Naive thymus-derived CD8-positive, alpha-beta T cell (primary cell): ENCODE data around the gene MAPKAPK3. TPM values are rescaled to one million over a fixed set of nuclear protein-coding genes. Genes with fewer than 3 reads are reported as not detected.
"Not testable (repeated sequence)": the region's sequence is repeated elsewhere in the genome, so short reads cannot be mapped to it uniquely, and the experiment has no call there.

Experiments used
- ATAC-seq, 2 donors: fragments of 150-1000 bp; cut with Tn5 transposase in 1 of 2; sonication (Bioruptor Pico), chemical (Tn5 transposase) in 1 of 2; 1 replicate in 1 of 2; 2 replicates in 1 of 2; pipeline ENCODE4 v1.10.0; 2021; ENCODE audit warnings: mild to moderate bottlenecking in 2 of 2, moderate library complexity in 2 of 2
- POLR2A ChIA-PET: fragments of 350-600 bp; sonication (Branson Sonifier 250); formaldehyde crosslinking; loops from one replicate; lab custom pipeline; 2021; ENCODE audit warnings: antibody characterized with exemption; lab: Charles Lee
- DNase-seq, 10 donors: peaks; one replicate each; pipeline versions ENCODE4 v3.0.0 to v3.0.0-alpha.2; 2020 to 2022
- H3K27ac Mint-ChIP-seq, 10 donors: one replicate each; pipeline ENCODE4 v1.8.0; 2020 to 2022; ENCODE audit warnings: mild to moderate bottlenecking in 10 of 10, mixed read lengths in 10 of 10, moderate library complexity in 4 of 10, inconsistent platforms in 1 of 10
- H3K27me3 Mint-ChIP-seq, 5 donors: one replicate each; pipeline ENCODE4 v1.8.0; 2021 to 2022; ENCODE audit warnings: mixed read lengths in 5 of 5
- H3K36me3 Mint-ChIP-seq, 3 donors: one replicate each; pipeline ENCODE4 v1.8.0; 2020 to 2022; ENCODE audit warnings: mixed read lengths in 3 of 3, mild to moderate bottlenecking in 2 of 3, inconsistent platforms in 1 of 3
- H3K4me1 Mint-ChIP-seq, 4 donors: one replicate each; pipeline ENCODE4 v1.8.0; 2021 to 2022; ENCODE audit warnings: mixed read lengths in 4 of 4
- H3K4me3 Mint-ChIP-seq, 10 donors: one replicate each; pipeline ENCODE4 v1.8.0; 2020 to 2022; ENCODE audit warnings: mild to moderate bottlenecking in 10 of 10, mixed read lengths in 10 of 10, moderate library complexity in 6 of 10, inconsistent platforms in 1 of 10
- H3K9me3 Mint-ChIP-seq, 9 donors: one replicate each; pipeline ENCODE4 v1.8.0; 2020 to 2022; ENCODE audit warnings: mixed read lengths in 9 of 9, mild to moderate bottlenecking in 3 of 9, inconsistent platforms in 1 of 9, moderate library complexity in 1 of 9
- polyA plus RNA-seq, 3 donors: library from polyadenylated mRNA; unstranded; fragments of 300-500 nt; fragmentation: Illumina TruSeq; gene quantifications; one replicate each; pipeline ENCODE4 v1.2.3, GENCODE V29; 2021
- total RNA-seq, 8 experiments: library from RNA in 2 of 8; stranded (reverse) in 2 of 8; gene quantifications; one replicate each; pipeline ENCODE4 v1.2.3 and lab custom pipeline; 2021 to 2026

MAPKAPK3 gene
- total and polyA plus RNA-seq, 5 experiments from 2014 or later = 27.5 to 48.2 (median 42.4) TPM

DNA sequence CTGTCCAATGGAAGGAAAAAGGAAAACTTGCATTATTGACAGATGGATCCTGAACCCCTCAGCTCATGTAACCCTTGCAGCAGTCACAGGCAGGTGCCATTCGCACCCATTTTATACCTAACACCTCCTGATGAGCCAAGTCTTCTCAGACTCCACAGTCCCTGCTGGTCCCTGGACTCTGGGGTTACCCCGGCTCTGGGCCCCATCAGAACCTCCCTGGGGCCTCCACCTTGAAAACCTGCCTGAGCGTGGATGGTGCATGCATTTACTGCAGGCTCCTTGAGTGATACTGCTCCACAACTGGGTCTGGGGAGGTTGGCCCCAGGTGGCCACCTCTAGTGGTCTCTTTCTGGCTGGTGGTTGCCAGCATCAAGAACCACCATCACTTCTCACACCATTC is 41.9 kb downstream of the MAPKAPK3 start:
- no peak overlapping the region for H3K27ac Mint-ChIP-seq
- ATAC-seq = no peak
- POLR2A ChIA-PET = interaction anchor here (1.1 kb wide), 1 partner anchor 10 kb away, joined by 3 read pairs; no protein-coding TSS in a partner anchor

DNA sequence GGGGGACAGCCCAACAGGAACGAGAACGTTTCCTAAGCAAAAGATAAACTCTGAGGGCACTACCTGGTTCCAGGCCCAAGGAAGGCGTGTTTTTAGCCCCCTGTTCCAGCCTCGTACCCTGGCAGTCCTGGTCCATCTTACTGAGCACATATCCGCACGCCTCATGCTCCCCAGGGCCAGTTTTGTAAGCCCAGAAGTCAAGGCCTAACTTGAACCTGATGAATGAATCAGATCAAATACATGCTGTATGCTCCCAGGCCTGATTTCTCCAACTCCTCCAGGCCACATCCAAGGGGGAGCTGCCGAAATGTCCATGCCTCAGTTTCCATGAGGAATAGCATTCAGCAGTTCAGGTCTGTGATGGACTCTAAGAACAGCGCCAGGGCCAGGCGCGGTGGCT is 43.4 kb downstream of the MAPKAPK3 start:
- H3K9me3 Mint-ChIP-seq = no peaks in the 10 kb centered on the region
- no peaks in the 10 kb centered on the region for H3K27me3 Mint-ChIP-seq
- ATAC-seq = no peak
- DNase-seq = no peak
- H3K4me1 Mint-ChIP-seq = peaks cover 6 to 11% (median 8%) of the 10 kb centered on the region in 4 donors
- POLR2A ChIA-PET = no interaction called here
- no peaks in the 10 kb centered on the region for H3K36me3 Mint-ChIP-seq
- no peak overlapping the region for H3K27ac Mint-ChIP-seq
- H3K4me3 Mint-ChIP-seq = no peak overlapping the region

More for the DNA sequence above, 41.9 kb downstream of the MAPKAPK3 start:
- no peaks in the 10 kb centered on the region for H3K9me3 Mint-ChIP-seq
- no peak overlapping the region for H3K4me3 Mint-ChIP-seq
- no peaks in the 10 kb centered on the region for H3K27me3 Mint-ChIP-seq
- DNase-seq = no peak
- no peaks in the 10 kb centered on the region for H3K36me3 Mint-ChIP-seq
- peaks cover 0 to 8% (median 8%) of the 10 kb centered on the region in 4 donors for H3K4me1 Mint-ChIP-seq

DNA sequence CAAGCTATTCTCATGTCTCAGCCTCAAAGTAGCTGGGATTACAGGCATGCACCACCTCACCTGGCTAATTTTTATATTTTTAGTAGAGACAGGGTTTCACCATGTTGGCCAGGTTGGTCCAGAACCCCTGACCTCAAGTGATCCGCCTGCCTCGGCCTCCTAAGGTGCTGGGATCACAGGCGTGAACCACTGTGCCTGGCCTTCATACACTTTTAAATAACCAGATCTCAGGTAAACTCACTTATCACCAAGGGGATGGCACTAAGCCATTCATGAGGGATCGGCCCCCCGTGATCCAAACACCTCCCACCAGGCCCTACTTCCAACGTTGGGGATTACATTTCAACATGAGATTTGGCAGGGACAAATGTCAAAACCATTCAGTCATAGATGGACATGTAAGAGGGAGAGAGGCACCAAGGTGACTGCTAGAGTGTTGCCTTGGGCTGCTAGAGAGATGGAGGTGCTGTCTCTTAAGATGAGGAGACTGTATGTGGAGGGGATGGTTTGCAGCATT is 44.4 kb downstream of the MAPKAPK3 start:
- POLR2A ChIA-PET = no interaction called here
- peak overlapping the region in 2 of 10 donors; percentile 1 to 23 for H3K27ac Mint-ChIP-seq

DNA sequence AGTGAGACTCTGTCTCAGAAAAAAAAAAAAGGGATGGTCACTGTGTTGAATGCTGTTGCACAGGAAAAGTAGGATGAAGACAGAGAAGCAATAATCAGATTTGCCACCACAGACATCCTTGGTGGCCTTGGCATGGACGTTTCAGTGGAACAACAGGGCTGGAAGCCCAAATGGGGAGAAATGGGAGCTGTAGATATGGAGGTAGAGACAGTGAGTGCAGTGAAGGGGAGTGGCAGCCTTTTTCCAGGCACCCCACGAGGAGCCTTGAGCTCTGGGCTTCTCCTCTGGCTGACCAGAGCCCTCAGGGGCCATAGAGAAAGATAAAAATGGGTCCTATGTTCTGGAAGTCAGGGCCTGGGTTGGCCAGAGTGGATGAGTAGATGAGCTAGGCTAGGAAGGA is 45.5 kb downstream of the MAPKAPK3 start:
- DNase-seq (no peak), ATAC-seq (no peak)
- H3K4me3 Mint-ChIP-seq = no peak overlapping the region
- H3K36me3 Mint-ChIP-seq = no peaks in the 10 kb centered on the region
- peak overlapping the region in 2 of 10 donors; percentile 1 to 58 for H3K27ac Mint-ChIP-seq
- no peaks in the 10 kb centered on the region for H3K9me3 Mint-ChIP-seq
- POLR2A ChIA-PET = interaction anchor here (1.0 kb wide), 1 partner anchor 9 kb away, joined by 4 read pairs; no protein-coding TSS in a partner anchor
- no peaks in the 10 kb centered on the region for H3K27me3 Mint-ChIP-seq
- H3K4me1 Mint-ChIP-seq = peaks cover 8 to 13% (median 11%) of the 10 kb centered on the region in 4 donors

More for the DNA sequence above, 44.4 kb downstream of the MAPKAPK3 start:
- peaks cover 9 to 15% (median 11%) of the 10 kb centered on the region in 4 donors for H3K4me1 Mint-ChIP-seq
- no peak overlapping the region for H3K4me3 Mint-ChIP-seq
- no peaks in the 10 kb centered on the region for H3K27me3 Mint-ChIP-seq
- ATAC-seq = no peak
- H3K9me3 Mint-ChIP-seq = no peaks in the 10 kb centered on the region
- no peak for DNase-seq
- no peaks in the 10 kb centered on the region for H3K36me3 Mint-ChIP-seq

DNA sequence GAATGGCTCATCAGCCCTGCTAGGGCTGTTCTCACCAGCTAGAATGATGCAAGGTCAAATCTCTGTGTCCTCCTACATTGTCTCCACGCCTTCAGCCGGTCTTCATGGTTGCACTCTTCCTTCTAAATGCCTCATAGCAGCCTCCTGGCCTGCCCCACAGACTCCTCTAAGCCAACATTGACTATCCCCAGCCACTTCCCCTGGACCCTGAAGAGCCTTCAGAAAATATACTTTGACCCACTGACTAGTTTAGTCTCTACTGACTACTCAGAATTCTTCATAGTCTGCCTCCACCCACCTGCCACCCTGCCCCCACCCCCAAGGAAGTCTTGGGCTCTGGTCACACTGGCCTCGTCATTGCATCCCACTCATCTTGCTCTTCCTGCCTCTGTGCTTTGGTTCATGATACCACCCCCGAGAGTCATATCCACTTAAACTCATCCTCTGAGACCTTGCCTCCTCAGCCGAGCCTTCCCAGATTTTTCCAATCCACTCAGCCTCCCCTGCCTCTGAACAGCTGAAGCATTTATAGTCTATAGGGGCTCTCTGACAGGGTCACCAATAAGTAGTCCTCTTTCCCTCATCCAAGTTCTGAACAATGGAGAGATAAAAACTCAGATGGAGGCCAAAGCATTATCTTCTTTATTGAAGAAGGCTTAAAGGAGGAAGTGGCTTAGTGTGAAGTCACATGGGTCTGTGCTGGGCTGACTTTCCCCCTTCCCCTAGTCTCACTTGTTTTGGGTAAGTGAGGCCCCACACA is 48.3 kb downstream of the MAPKAPK3 start:
- H3K36me3 Mint-ChIP-seq = no peaks in the 10 kb centered on the region
- H3K4me3 Mint-ChIP-seq = no peak overlapping the region
- ATAC-seq = no peak
- H3K4me1 Mint-ChIP-seq = peaks cover 8 to 13% (median 11%) of the 10 kb centered on the region in 4 donors
- DNase-seq = no peak
- no peaks in the 10 kb centered on the region for H3K9me3 Mint-ChIP-seq
- POLR2A ChIA-PET = interaction anchor here (0.6 kb wide), 1 partner anchor 141 kb away, joined by 3 read pairs; no protein-coding TSS in a partner anchor
- H3K27ac Mint-ChIP-seq = peak overlapping the region in 2 of 10 donors; percentile 24 to 66
- peaks cover 0 to under 1% (median 0%) of the 10 kb centered on the region in 5 donors for H3K27me3 Mint-ChIP-seq

DNA sequence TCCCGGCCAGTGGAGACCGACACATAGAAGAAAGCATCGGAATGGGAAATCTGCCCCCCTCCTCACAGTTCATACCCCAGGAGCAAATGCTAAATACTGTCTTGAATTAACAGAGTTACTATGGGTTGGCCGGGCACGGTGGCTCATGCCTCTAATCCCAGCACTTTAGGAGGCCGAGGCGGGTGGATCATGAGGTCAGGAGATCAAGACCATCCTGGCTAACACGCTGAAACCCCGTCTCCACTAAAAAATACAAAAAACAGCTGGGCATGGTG is 48.8 kb downstream of the MAPKAPK3 start:
- DNase-seq, H3K9me3 Mint-ChIP-seq, H3K36me3 Mint-ChIP-seq, H3K4me3 Mint-ChIP-seq, ATAC-seq, H3K27me3 Mint-ChIP-seq: not testable (repeated sequence)
- POLR2A ChIA-PET = interaction anchor here (0.6 kb wide), 1 partner anchor 141 kb away, joined by 3 read pairs; no protein-coding TSS in a partner anchor
- Mint-ChIP-seq H3K4me1 (peaks cover 8 to 13% (median 11%) of the 10 kb centered on the region in 4 donors), H3K27ac (peak overlapping the region in 1 of 10 donors; percentile 66)

DNA sequence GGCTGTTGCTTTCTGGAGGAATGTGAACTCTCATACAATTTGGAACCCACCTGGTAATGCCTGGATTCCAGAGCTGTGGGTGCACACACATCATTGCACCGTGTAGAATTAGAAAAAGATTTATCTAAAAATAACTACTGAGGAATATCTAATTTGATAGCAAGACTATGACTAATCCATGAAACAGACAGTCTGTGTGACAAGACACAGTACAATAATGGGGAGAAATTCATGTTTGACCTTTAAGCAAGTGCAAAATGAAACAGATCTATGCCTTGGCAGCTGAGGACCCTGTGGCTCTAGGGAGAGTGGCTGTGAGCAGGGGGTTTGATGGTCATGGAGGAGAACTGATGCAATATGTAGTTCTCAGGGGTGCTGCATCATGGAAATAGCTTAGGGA is 49.9 kb downstream of the MAPKAPK3 start:
- ATAC-seq = no peak
- DNase-seq = no peak
- POLR2A ChIA-PET = no interaction called here
- Mint-ChIP-seq H3K9me3 (no peaks in the 10 kb centered on the region), H3K27me3 (peaks cover 0 to 4% (median 2%) of the 10 kb centered on the region in 5 donors), H3K36me3 (no peaks in the 10 kb centered on the region), H3K27ac (peak overlapping the region in 1 of 10 donors; percentile 27), H3K4me3 (no peak overlapping the region), H3K4me1 (peaks cover 8 to 13% (median 11%) of the 10 kb centered on the region in 4 donors)

DNA sequence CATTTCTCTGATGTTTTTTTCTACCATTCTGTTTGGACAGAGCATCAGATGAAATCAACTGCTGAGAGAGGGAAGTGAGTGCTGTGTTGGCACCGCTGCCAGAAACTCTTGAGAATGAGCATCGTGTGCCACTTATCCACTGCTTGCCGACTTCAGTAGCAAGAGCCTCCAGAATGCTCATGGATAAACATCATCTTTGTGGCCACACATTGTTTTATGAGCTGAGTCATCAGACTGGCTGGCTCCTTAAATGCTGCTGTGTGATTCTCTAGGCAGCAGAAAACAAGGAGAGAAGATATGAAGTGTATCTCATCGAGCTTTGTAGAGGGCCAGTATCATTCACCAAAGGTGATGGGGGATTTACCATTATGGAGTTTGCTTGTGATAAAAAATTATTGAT is 54.4 kb downstream of the MAPKAPK3 start:
- peaks cover 3 to 10% (median 8%) of the 10 kb centered on the region in 4 donors for H3K4me1 Mint-ChIP-seq

DNA sequence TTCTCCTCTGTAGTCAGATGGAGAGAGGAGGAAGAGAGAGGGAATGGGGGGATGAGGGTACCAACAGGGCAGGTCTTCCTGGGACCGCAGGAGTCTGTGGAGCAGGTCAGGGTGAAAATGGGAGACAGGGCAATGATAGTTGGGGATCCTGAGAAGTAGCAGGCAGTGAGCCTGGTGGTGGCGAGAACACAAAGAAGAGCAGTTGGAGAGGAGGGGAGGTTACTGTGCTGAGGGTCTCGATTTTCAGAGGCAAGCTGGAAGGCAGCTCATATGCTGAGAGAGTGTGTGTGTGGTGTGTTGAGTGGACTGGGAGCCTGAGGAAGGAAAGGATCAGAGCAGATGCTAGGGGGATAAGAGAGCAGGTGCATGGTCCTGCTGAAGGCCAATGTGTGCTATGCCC is 55.7 kb downstream of the MAPKAPK3 start:
- H3K27me3 Mint-ChIP-seq = peaks cover 3 to 26% (median 9%) of the 10 kb centered on the region in 5 donors
- POLR2A ChIA-PET = no interaction called here
- no peaks in the 10 kb centered on the region for H3K9me3 Mint-ChIP-seq
- DNase-seq (no peak), ATAC-seq (no peak)
- peaks cover 3 to 10% (median 8%) of the 10 kb centered on the region in 4 donors for H3K4me1 Mint-ChIP-seq
- no peaks in the 10 kb centered on the region for H3K36me3 Mint-ChIP-seq
- peak overlapping the region in 3 of 10 donors; percentile 5 to 60 (median 48) for H3K27ac Mint-ChIP-seq
- H3K4me3 Mint-ChIP-seq = peak overlapping the region in 3 of 10 donors; percentile 3 to 54 (median 39)

More for the DNA sequence above, 54.4 kb downstream of the MAPKAPK3 start:
- Mint-ChIP-seq H3K9me3 (no peaks in the 10 kb centered on the region), H3K27me3 (peaks cover 3 to 19% (median 9%) of the 10 kb centered on the region in 5 donors), H3K36me3 (no peaks in the 10 kb centered on the region), H3K27ac (no peak overlapping the region), H3K4me3 (no peak overlapping the region)
- DNase-seq = no peak
- POLR2A ChIA-PET = no interaction called here
- no peak for ATAC-seq

DNA sequence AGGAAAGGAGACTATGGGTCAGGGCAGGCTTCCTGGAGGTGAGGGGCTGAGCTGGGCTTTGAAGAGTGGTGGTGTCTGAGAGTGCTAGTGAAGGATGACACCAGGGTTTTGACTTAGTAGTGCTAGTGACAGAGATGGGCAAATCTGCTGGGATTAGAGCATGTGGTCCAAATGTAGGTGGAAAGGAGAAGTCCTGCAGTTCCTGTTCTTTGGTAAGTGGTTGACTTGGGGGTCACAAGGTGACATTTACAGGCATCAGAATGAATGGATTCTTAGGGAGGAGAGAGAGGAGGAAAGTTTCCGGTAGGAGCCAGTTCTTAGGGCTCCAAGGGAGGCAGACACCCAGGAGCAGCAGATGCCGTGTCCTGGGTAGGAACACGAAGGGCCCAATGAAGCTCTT is 57.0 kb downstream of the MAPKAPK3 start:
- no peaks in the 10 kb centered on the region for H3K36me3 Mint-ChIP-seq
- DNase-seq (peak in 1 of 10 donors; percentile 3), ATAC-seq (no peak)
- peaks cover 3 to 10% (median 8%) of the 10 kb centered on the region in 4 donors for H3K4me1 Mint-ChIP-seq
- peaks cover 3 to 32% (median 9%) of the 10 kb centered on the region in 5 donors for H3K27me3 Mint-ChIP-seq
- H3K27ac Mint-ChIP-seq = peak overlapping the region in 5 of 10 donors; percentile 3 to 78 (median 17)
- H3K9me3 Mint-ChIP-seq = no peaks in the 10 kb centered on the region
- H3K4me3 Mint-ChIP-seq = peak overlapping the region; percentile 63 to 89 (median 79)
- POLR2A ChIA-PET = no interaction called here

DNA sequence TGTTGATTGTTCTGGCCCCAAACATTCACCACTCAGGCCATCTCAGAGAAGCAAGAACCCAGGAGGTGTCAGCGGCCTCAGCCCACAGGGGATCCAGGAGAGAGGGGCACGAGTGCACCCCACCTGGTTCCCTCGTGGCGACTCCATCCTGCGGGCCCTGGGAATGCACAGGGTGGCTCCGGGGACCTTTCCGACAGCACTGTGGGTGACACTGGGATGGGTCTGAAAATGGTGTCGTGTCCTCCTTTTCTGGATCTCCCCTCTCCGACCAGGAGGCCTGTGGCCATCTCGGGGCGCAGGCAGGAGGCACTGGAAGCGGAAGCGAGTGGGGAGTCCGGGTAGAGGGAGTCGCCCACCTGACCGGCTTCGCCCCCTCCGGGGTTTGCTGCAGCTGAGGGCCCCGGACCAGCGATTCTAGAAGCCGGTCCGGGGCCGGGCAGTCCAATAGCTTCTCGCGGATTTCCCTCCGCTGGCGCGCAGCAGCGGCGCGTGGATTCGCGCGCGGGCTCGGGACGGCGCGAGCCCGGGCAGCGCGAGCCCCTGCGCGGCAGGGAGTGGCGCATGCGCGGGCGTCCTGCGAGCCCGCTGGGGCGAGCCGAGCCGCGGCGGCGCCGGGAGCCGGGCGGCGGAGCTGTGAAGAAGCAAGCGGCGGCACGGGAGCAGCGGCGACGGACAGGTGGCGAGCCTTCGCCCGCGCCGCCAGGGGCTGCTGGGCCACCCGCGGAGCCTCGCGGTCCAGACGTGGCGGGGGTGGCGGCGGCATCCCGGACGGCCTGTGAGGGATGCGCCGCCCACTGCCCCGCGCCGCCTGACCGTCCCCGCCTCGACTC is 57.6 kb downstream of the MAPKAPK3 start, which contains the start of gene DOCK3:
DOCK3 (plus strand) TSS at position 579 of the 830 bp plus-strand sequence. CDS start 337 bp downstream, outside the sequence.
- peak within 1 kb of the TSS; percentile 64 to 89 (median 80) for H3K4me3 Mint-ChIP-seq
- no peaks in the 10 kb centered on the region for H3K36me3 Mint-ChIP-seq
- DNase-seq = peak; percentile 43 to 74 (median 64)
- H3K27ac Mint-ChIP-seq = peak within 1 kb of the TSS in 7 of 10 donors; percentile 3 to 78 (median 26)
- POLR2A ChIA-PET = interaction anchor here (1.0 kb wide), 1 partner anchor 106 kb away, joined by 3 read pairs; the partner anchor contains the start of gene HEMK1
- H3K4me1 Mint-ChIP-seq = peaks cover 3 to 10% (median 8%) of the 10 kb centered on the region in 4 donors
- ATAC-seq = peak; percentile 89 to 95
- peaks cover 3 to 35% (median 9%) of the 10 kb centered on the region in 5 donors for H3K27me3 Mint-ChIP-seq
- no peaks in the 10 kb centered on the region for H3K9me3 Mint-ChIP-seq
